ENCODE measurements around the gene OBP2B. TPM values are rescaled to one million over a fixed set of nuclear protein-coding genes. Genes with fewer than 3 reads are reported as not detected.
"Not testable (repeated sequence)": the region's sequence is repeated elsewhere in the genome, so short reads cannot be mapped to it uniquely, and the experiment has no call there.

The OBP2B gene
- polyA plus RNA-seq, 3 donors = not detected

GRCh38 chr9:133170716-133171115 is 38.3 kb downstream of the OBP2B start:
- TF ChIP-seq, protein P1, sequence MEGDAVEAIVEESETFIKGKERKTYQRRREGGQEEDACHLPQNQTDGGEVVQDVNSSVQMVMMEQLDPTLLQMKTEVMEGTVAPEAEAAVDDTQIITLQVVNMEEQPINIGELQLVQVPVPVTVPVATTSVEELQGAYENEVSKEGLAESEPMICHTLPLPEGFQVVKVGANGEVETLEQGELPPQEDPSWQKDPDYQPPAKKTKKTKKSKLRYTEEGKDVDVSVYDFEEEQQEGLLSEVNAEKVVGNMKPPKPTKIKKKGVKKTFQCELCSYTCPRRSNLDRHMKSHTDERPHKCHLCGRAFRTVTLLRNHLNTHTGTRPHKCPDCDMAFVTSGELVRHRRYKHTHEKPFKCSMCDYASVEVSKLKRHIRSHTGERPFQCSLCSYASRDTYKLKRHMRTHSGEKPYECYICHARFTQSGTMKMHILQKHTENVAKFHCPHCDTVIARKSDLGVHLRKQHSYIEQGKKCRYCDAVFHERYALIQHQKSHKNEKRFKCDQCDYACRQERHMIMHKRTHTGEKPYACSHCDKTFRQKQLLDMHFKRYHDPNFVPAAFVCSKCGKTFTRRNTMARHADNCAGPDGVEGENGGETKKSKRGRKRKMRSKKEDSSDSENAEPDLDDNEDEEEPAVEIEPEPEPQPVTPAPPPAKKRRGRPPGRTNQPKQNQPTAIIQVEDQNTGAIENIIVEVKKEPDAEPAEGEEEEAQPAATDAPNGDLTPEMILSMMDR (IDR thresholded peaks at IDR 0.05) = no peak
- 97% methylated on average over 7 of the region's 11 CpGs for WGBS (ENCODE audit: insufficient coverage)
- Histone ChIP-seq H3K79me2 (ENCODE audit: insufficient read depth, low read length) (no peaks in the 10 kb centered on the region), H2AFZ (ENCODE audit: insufficient read depth, low read depth, low read length, poor library complexity, severe bottlenecking) (no peak overlapping the region), H3K9me3 (replicated peaks in 1 of 2; ENCODE audit: control insufficient read depth in 1 of 2, insufficient read depth in 1 of 2, low read length in 2 of 2) (no peaks in the 10 kb centered on the region), H3K4me1 (ENCODE audit: control insufficient read depth in 1 of 2, insufficient read depth in 2 of 2, low read length in 2 of 2) (no peaks in the 10 kb centered on the region), H3K27ac (ENCODE audit: low read depth in 1 of 2, low read length in 2 of 2) (no peak overlapping the region), H3K4me2 (replicated peaks; ENCODE audit: extremely low read depth, low read length, poor library complexity, severe bottlenecking) (no peak overlapping the region), H3K4me3 (replicated peaks in 1 of 3; ENCODE audit: low read depth in 2 of 3, low read length in 3 of 3) (no peak overlapping the region), H3K9ac (ENCODE audit: insufficient read depth, low read length, poor library complexity, severe bottlenecking) (no peak overlapping the region), H3K27me3 (ENCODE audit: control insufficient read depth in 2 of 2, insufficient read depth in 2 of 2, low read length in 2 of 2) (no peaks in the 10 kb centered on the region), H4K20me1 (ENCODE audit: insufficient read depth, low read length) (no peaks in the 10 kb centered on the region), H3K36me3 (replicated peaks in 1 of 2; ENCODE audit: control insufficient read depth in 1 of 2, insufficient read depth in 2 of 2, low read length in 2 of 2) (no peaks in the 10 kb centered on the region)
- Mint-ChIP-seq H3K36me3 (no peaks in the 10 kb centered on the region), H3K27me3 (ENCODE audit: low read depth in 3 of 3) (peaks cover 4 to 13% (median 11%) of the 10 kb centered on the region in 3 donors), H3K4me3 (no peak overlapping the region), H3K9me3 (peaks cover 0 to 6% (median 0%) of the 10 kb centered on the region in 7 donors), H3K27ac (no peak overlapping the region), H3K4me1 (no peaks in the 10 kb centered on the region)
- intact Hi-C loops (cut with micrococcal nuclease) = no loop called here
- no peak for DNase-seq

- H3K4me2 ChIP-seq (replicated peaks; ENCODE audit: extremely low read depth, low read length, poor library complexity, severe bottlenecking); H3K4me3 Mint-ChIP-seq; H3K79me2 ChIP-seq (ENCODE audit: insufficient read depth, low read length); H3K27me3 ChIP-seq (ENCODE audit: control insufficient read depth in 2 of 2, insufficient read depth in 2 of 2, low read length in 2 of 2); H3K9me3 ChIP-seq (replicated peaks in 1 of 2; ENCODE audit: control insufficient read depth in 1 of 2, insufficient read depth in 1 of 2, low read length in 2 of 2); H3K27ac Mint-ChIP-seq; H4K20me1 ChIP-seq (ENCODE audit: insufficient read depth, low read length); intact Hi-C loops (cut with micrococcal nuclease); H3K27ac ChIP-seq (ENCODE audit: low read depth in 1 of 2, low read length in 2 of 2); H2AFZ ChIP-seq (ENCODE audit: insufficient read depth, low read depth, low read length, poor library complexity, severe bottlenecking); H3K9ac ChIP-seq (ENCODE audit: insufficient read depth, low read length, poor library complexity, severe bottlenecking); DNase-seq; H3K36me3 Mint-ChIP-seq; H3K4me1 ChIP-seq (ENCODE audit: control insufficient read depth in 1 of 2, insufficient read depth in 2 of 2, low read length in 2 of 2); H3K4me3 ChIP-seq (replicated peaks in 1 of 3; ENCODE audit: low read depth in 2 of 3, low read length in 3 of 3); H3K4me1 Mint-ChIP-seq; H3K36me3 ChIP-seq (replicated peaks in 1 of 2; ENCODE audit: control insufficient read depth in 1 of 2, insufficient read depth in 2 of 2, low read length in 2 of 2); H3K9me3 Mint-ChIP-seq: not testable (repeated sequence)
- peaks cover 4 to 18% (median 12%) of the 10 kb centered on the region in 3 donors for H3K27me3 Mint-ChIP-seq (ENCODE audit: low read depth in 3 of 3)
- 94% methylated on average over 6 of the region's 12 CpGs for WGBS (ENCODE audit: insufficient coverage)
Measured at GRCh38 chr9:133169687-133170086, 39.4 kb downstream of the OBP2B start.
